HCT116 (cell line): Measurements from ENCODE around the gene GPR84.

Source experiments
- CTCF ChIP-seq, 3 experiments: fragments of 200-600 bp in 1 of 3; sonication (generic) in 1 of 3; IDR thresholded peaks in 2 of 3; conservative IDR thresholded peaks in 1 of 3; 2 replicates each; pipeline ENCODE4 v1.5.1; 2012 to 2017; ENCODE audit warnings: low read depth in 2 of 3, low read length in 2 of 3, antibody characterized with exemption in 1 of 3, borderline replicate concordance in 1 of 3, control low read depth in 1 of 3, mild to moderate bottlenecking in 1 of 3, mixed read lengths in 1 of 3, mixed run types in 1 of 3, moderate library complexity in 1 of 3; ENCODE audit not compliant: insufficient read depth in 1 of 3
- EZH2 ChIP-seq: fragments of 200-600 bp; sonication (generic); IDR thresholded peaks from 2 replicates; pipeline ENCODE4 v1.6.1; 2017; ENCODE audit warnings: antibody characterized with exemption, mixed run types

- TF ChIP-seq EZH2 (no peak), CTCF (IDR thresholded peaks at IDR 0.05 in 2 of 3, conservative IDR thresholded peaks at IDR 0.05 in 1 of 3; ENCODE audit: borderline replicate concordance in 1 of 3, insufficient read depth in 1 of 3, low read depth in 2 of 3, low read length in 2 of 3) (no peak)
These were observed 33.9 kb upstream of the GPR84 start for GRCh38 chr12:54398218-54398617.
